Fibroblast of mammary gland (primary cell): ENCODE results near the gene MUTYH.
A peak's percentile ranks its signal among the peaks of the same experiment; 100 is the strongest.

Source experiments
- DNase-seq: peaks from one replicate; pipeline ENCODE4 v3.0.0-alpha.2; 2010; ENCODE audit warnings: low read depth
- H3K4me3 ChIP-seq: 2 replicates; pipeline ENCODE4 v1.5.1; 2011; ENCODE audit warnings: low read depth, mild to moderate bottlenecking, low read length, moderate library complexity; ENCODE audit not compliant: control insufficient read depth
- CTCF ChIP-seq: conservative IDR thresholded peaks from 2 replicates; pipeline ENCODE4 v1.5.1; 2011; ENCODE audit warnings: low read depth, low read length, inconsistent platforms; ENCODE audit not compliant: control insufficient read depth, insufficient read depth

MUTYH gene

GRCh38 chr1:45325851-45326506 is 14.3 kb downstream of the MUTYH start:
- TF ChIP-seq CTCF = no peak
- no peak for DNase-seq
- peak overlapping the region; percentile 53 for H3K4me3 ChIP-seq

- DNase-seq = no peak
- no peak overlapping the region for H3K4me3 ChIP-seq
- TF ChIP-seq CTCF = no peak
These were observed 17.7 kb downstream of the MUTYH start for GRCh38 chr1:45322486-45323040.

- no peak for DNase-seq
- H3K4me3 ChIP-seq = no peak overlapping the region
- TF ChIP-seq CTCF = no peak
These were observed 18.8 kb downstream of the MUTYH start for GRCh38 chr1:45321444-45321843.

- TF ChIP-seq CTCF = no peak
- DNase-seq = no peak
- no peak overlapping the region for H3K4me3 ChIP-seq
These were observed 20.5 kb downstream of the MUTYH start for GRCh38 chr1:45319761-45320160.

GRCh38 chr1:45317166-45317565 is 23.1 kb downstream of the MUTYH start:
- DNase-seq = no peak
- H3K4me3 ChIP-seq = no peak overlapping the region
- TF ChIP-seq CTCF = no peak

- DNase-seq = no peak
- no peak overlapping the region for H3K4me3 ChIP-seq
- TF ChIP-seq CTCF = no peak
These were observed 26.0 kb downstream of the MUTYH start for GRCh38 chr1:45314266-45314665.
